NCI-H2081 treated with DMSO at 0.1 percent for 48 hours (cell line): ENCODE measurements around the gene C16orf92.
"Not testable (repeated sequence)": the region's sequence is repeated elsewhere in the genome, so short reads cannot be mapped to it uniquely, and the experiment has no call there.

Experiments used
- DNase-seq: peaks from one replicate; lab custom pipeline; 2025; lab: John Stamatoyannopoulos, UW

Gene C16orf92

DNA sequence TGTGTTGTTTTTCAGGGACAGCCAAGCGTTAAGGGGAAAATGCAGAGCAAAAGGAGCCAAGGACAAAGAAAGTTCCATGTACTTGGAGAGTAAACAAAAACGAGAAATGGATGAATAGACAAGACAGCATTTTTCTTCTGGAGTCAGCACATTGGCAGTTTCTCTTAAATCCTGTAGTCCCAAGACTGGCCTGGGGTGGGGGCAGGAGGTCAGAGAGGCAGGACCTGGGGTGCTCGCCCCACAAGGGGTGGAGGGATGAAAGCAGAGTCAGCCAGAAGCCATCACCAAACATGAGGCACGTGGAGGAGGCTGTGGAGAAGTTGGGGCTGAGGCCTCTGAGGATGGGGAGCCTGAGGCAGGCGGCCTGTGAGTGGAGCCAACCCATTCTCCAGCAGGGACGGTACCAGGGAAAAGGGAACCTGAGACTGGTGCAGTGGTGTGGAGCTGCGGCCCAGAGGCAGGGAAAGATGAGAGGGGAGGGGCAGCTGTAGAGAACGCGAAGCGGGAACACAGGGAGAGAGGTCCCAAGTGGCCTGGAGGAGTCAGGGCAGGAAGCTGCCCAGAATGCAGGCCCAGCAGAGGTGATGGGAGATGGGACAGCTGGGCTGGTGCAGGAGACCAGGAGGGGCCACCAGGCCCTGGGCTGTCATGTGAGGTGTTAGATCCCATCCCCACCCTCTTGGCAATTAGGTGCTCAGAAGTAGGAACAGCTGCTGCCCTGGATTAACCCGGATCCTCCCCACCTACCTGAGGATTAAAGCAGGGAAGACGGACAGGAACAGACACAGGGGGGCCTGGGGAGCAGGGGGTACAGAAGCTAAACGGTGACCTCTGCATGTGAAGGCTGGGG is 4.8 kb downstream of the C16orf92 start:
- DNase-seq = no peak

GRCh38 chr16:30028438-30029076 is 5.6 kb downstream of the C16orf92 start:
- DNase-seq = no peak

DNA sequence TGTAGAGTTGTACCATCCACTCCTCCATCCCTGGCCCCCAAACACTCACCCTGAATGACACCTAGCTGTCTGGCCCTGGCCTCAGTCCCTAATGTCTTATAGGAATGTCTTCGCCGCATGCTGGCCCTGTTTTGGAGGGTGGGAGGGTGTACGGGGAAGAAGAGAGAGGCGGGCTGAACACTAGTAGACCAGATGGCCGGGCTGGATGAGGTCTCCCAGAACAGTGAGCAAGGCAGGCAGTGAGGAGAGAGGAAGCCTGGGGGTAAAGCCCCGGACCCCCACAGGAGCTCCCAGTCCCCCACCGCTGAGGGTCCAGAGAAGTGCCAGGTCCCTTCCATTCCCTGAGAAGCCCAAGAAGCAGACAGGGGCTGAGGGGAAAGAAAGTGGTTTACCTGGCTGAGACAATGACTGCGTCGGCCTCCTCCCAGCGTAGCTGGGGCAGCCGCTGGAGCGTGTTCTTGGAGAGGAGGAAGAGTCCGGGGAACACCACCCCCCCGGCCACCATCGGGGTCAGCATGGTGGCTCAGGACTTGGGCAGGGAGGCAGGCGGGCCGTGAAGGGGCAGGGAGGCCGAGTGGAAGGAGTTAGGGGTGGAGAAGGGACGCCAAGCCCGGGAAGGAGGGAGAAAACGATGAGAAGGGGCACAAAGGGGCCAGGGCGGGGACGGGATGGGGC is 7.2 kb downstream of the C16orf92 start:
- no peak for DNase-seq

DNA sequence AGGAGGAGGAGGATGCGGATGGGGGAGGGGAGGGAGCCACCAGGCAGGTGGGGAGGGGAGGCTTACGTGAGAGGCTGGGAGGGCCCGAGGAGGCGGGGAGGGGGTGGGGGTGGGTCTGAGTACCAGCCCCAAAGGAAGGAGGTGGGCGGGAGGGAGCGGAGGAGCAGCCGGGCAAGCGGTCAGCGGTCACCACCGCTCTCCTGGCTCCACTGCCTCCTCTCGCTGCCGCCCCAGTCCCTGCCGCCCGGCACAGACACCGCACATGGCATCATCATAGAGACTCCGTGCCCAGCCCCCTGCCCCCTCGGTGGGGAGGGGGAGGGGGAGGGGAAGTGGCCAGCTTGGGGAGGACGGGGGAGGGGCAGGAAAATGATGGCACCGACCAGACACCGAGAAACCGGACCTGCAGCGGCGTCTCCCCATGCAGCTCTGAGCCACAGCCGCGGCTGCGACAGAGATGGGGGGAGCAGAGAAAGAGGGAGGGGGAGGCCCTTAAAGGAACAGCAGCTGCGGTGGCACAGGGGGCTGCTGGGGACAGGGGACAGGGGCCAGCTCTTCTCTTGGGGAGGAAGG is 7.9 kb downstream of the C16orf92 start, which contains the start of gene TLCD3B:
Gene TLCD3B, minus strand, starts transcription at position 431 of the 573 bp plus-strand sequence. CDS start 744 bp downstream, outside the sequence.
- DNase-seq = no peak

DNA sequence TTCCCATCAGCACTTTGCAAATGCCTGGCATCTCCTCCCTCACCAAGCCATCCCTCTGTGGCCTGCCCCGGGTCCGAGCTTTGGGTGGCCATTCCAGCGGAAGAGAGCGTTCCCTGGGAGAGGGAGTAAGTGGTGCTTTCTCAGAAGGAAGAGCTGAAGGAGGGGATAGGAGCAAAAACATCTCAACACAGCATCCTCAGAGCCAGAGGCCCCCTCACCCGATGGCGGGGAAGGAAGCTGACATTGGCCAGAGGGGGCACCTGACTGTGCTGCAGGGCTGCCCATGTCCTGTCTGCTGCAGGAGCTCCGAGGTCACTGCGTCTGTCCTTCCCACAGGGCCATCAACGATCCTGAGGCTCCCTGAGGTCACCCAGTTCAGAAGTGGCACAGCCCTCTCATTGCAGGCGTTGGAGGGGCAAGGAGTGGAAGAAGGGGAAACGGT is 8.5 kb downstream of the C16orf92 start:
- DNase-seq = no peak

- no peak for DNase-seq
These were observed 9.3 kb downstream of the C16orf92 start for GRCh38 chr16:30032083-30032819.

GRCh38 chr16:30033270-30033669 is 10.3 kb downstream of the C16orf92 start:
- no peak for DNase-seq

GRCh38 chr16:30040221-30040620 is 17.2 kb downstream of the C16orf92 start:
- no peak for DNase-seq

DNA sequence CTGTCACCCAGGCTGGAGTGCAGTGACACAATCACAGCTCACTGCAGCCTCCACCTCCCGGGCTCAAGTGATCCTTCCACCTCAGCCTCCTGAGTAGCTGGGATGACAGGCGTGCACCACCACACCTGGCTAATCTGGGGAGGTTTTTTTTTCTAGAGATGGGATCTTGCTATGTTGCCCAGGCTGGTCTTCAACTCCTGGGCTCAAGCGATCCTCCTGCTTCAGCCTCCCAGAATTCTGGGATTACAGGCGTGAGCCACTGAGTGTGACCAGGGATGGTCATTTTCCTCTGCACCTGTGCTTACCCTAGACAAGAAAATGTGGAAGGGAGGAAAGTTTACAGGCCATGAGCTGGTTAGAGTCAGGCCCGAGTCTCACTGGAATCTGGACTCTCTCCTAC is 17.7 kb downstream of the C16orf92 start:
- not testable (repeated sequence) for DNase-seq

DNA sequence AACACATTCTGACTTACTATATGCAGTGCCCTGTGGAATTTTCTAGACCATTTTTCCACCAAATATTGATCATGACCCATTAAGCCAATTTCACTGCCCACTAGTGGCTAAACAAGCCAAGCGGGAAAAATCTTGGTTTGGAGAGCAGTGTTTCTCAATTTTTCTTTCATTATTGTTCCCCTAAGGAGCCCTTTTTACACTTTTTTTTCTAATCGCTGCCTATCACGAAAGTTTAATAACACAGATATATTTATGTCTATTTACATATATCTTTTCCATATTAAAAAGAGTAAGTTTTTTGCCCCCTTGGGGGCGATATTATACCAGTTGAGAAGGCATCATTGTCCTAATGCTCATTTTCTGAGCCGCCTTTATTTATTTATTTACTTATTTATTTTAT is 18.8 kb downstream of the C16orf92 start:
- DNase-seq = no peak

DNA sequence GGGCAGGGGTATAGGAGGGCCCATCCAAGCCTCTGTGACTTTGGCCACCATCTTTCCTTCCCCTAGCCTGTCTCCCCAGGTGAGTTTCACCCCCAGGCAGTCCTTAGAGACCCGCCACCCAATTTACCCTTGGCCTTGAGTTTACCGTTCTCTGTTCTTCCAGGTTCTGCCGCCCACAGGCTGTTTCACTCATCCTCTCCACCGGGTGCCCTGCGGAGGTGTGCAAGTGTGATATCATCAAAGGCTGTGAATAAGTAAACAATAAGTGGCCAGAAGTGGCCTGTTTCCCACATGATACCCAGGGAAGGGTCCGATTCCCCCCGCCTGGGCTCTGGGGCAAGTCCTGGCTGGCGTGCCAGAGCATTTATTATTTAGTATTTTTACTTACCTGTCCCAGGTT is 23.2 kb downstream of the C16orf92 start:
- no peak for DNase-seq

- DNase-seq = no peak
These were observed 23.6 kb downstream of the C16orf92 start for GRCh38 chr16:30046588-30046987.

DNA sequence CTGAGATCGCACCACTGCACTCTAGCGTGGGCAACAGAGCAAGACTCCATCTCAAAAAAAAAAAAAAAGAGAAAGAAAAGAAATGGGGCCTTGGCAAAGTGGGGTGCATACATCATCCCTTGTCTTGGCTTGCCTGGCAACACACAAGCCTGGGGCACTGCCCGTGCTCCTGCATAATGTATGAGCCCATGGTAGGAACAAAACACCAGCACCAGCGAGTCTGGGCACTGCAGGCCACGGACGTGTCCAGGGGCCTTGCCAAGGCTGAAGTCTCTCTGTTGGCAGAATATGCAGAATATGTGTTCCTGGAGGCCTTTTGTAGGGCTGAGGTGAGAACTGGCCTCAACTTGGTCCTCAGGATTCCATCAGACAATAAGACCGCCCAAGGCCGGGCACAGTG is 26.9 kb downstream of the C16orf92 start:
- DNase-seq = no peak

- no peak for DNase-seq
These were observed 28.5 kb downstream of the C16orf92 start for GRCh38 chr16:30051518-30051917.

DNA sequence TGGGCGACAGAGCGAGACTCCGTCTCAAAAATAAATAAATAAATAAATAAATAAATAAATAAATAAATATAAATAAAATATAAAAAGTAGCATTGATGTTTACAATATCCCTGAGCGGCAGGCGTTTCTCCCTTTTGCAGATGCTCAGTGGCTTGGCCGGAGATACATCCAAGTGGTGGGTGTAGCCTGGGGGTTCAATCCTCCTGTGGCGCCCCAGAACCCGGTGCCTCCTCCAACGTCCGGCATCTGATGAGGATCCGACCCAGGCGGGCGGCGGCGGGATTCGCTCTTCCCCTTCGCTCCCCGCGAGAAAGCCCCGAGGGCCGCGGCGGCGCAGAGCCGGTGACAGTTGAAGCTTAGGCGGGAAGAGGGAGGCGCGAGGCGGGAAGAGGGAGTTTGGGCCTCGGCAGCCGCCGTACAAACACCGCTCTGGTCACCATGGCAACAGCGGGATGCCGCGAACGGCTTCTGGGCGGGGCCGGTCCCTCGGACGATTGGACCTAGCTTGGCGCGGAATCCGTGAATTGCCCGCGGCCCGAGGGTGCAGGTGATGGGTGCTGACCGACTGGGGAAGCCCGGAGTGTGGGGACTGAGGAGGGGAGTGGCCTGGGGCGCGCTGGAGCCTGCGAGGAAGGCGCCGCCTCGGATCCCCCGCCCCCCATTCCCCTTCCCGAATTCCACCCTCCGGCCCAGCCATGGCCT is 29.8 kb downstream of the C16orf92 start:
- peak; percentile 44 for DNase-seq

GRCh38 chr16:30053376-30054015 is 30.5 kb downstream of the C16orf92 start:
- DNase-seq = no peak

DNA sequence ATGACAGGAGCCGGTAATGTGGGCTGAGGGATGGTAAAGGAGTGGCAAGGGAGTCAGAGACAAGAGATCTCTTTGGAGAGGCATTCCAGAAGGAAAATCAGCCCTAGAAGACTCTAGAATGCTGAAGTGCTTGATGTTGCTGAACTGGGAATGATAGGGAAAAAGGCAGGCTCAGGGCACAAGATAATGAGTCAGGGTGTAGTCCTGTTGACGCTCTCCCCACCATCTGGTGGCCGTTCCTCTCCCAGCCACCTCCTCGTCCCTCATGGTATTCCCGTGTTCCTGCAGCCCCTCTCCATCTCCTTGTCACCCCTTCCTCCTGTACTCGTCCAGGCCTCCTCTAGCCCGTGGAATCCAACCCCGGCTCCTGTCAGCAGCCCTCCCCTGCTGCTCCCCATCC is 31.5 kb downstream of the C16orf92 start:
- no peak for DNase-seq

DNA sequence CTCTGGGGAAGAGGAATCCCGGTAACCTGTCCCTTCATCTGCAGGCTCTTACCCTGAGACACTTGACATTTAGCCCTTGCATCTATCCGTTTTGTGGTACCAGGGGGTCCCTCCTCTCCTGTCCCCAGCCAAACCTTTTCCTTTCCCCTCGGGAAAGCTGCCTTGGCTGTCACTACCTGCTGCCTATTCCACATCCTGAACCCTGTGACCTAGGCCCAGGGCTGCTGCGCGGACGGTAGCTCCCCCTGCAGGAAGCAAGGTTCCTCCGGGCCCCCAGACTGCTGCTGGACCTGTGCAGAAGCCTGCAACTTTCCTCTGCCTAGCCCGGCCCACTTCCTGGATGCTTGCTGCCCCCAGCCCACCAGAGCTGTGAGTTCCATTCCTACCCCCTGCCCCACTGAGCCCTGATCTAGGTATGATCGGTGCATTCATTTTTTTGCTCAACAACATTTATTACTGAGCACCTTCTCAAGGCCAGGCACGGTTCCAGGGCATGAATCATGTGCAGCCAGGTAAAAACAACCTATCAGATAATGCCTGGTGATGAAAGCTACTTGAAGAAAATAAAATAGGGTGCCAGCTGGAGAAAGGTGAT is 32.1 kb downstream of the C16orf92 start:
- no peak for DNase-seq

- DNase-seq = no peak
These were observed 37.3 kb downstream of the C16orf92 start for GRCh38 chr16:30060346-30060745.
